ENCODE results near the gene MRPS12. TPM values are rescaled to one million over a fixed set of nuclear protein-coding genes. Genes with fewer than 3 reads are reported as not detected.
A peak's percentile ranks its signal among the peaks of the same experiment; 100 is the strongest.
"Not testable (repeated sequence)": the region's sequence is repeated elsewhere in the genome, so short reads cannot be mapped to it uniquely, and the experiment has no call there.

The MRPS12 gene
- total RNA-seq, 6 experiments from 2014 or later, result 58.3 to 75.0 (median 62.2) TPM

DNA sequence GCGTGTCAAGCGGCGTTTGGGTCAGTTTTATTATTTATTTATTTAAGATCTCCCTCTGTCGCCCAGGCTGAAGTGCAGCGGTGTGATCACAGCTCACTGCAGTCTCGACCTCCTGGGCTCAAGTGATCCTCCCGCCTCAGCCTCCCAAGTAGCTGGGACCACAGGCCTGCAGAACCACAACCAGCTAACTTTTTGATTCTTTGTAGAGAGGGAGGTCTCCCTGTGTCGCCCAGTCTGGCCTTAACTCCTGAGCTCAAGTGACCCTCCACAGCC is 713 bp downstream of the MRPS12 start:
- H3K36me3 Mint-ChIP-seq (ENCODE audit: low read depth), result peaks cover 30% of the 10 kb centered on the region

DNA sequence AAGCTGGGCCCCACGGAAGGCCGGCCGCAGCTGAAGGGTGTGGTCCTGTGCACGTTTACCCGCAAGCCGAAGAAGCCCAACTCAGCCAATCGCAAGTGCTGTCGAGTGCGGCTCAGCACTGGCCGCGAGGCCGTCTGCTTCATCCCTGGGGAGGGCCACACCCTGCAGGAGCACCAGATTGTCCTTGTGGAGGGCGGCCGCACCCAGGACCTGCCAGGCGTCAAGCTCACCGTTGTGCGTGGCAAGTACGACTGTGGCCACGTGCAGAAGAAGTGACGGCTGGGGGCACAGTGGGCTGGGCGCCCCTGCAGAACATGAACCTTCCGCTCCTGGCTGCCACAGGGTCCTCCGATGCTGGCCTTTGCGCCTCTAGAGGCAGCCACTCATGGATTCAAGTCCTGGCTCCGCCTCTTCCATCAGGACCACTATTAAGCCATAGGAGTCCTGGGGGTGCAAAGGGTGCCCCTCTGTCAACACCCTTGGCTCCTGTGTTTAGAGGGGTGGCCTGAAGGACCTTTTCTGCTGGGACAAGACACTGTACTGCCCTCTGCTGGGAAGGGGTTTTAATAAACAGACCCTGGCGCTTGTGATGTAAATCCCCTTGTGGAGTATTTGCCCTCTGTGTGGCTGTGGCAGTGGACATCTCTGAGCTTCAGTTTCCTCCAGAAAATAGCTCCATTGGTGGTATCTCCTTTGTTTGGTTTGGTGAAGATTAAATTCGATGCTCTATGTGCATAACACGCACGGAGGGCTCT is 1.9 kb downstream of the MRPS12 start:
- H3K27me3 Mint-ChIP-seq (ENCODE audit: insufficient read depth), result no peaks in the 10 kb centered on the region; the same call in 1 of the 2 replicates
- H3K9me3 Mint-ChIP-seq, result no peaks in the 10 kb centered on the region
- H3K4me1 Mint-ChIP-seq (ENCODE audit: low read depth), result peaks cover 23% of the 10 kb centered on the region
- no peak for DNase-seq
- TF ChIP-seq, protein P1, sequence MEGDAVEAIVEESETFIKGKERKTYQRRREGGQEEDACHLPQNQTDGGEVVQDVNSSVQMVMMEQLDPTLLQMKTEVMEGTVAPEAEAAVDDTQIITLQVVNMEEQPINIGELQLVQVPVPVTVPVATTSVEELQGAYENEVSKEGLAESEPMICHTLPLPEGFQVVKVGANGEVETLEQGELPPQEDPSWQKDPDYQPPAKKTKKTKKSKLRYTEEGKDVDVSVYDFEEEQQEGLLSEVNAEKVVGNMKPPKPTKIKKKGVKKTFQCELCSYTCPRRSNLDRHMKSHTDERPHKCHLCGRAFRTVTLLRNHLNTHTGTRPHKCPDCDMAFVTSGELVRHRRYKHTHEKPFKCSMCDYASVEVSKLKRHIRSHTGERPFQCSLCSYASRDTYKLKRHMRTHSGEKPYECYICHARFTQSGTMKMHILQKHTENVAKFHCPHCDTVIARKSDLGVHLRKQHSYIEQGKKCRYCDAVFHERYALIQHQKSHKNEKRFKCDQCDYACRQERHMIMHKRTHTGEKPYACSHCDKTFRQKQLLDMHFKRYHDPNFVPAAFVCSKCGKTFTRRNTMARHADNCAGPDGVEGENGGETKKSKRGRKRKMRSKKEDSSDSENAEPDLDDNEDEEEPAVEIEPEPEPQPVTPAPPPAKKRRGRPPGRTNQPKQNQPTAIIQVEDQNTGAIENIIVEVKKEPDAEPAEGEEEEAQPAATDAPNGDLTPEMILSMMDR (IDR thresholded peaks at IDR 0.05), result peak; percentile 72
- H3K36me3 Mint-ChIP-seq (ENCODE audit: low read depth), result peaks cover 30% of the 10 kb centered on the region
- peak overlapping the region; percentile 45; the same call in 1 of the 2 replicates for H3K4me3 Mint-ChIP-seq
- no peak overlapping the region for H3K27ac Mint-ChIP-seq

More for the DNA sequence above, 713 bp downstream of the MRPS12 start:
- no peaks in the 10 kb centered on the region; the same call in 1 of the 2 replicates for H3K27me3 Mint-ChIP-seq (ENCODE audit: insufficient read depth)
- peak overlapping the region; percentile 98 for H3K27ac Mint-ChIP-seq
- H3K4me3 Mint-ChIP-seq, result peak overlapping the region; percentile 99
- no peak for DNase-seq
- H3K4me1 Mint-ChIP-seq (ENCODE audit: low read depth), result peaks cover 23% of the 10 kb centered on the region
- H3K9me3 Mint-ChIP-seq, result no peaks in the 10 kb centered on the region
- TF ChIP-seq, protein P1 (IDR thresholded peaks at IDR 0.05), result no peak

DNA sequence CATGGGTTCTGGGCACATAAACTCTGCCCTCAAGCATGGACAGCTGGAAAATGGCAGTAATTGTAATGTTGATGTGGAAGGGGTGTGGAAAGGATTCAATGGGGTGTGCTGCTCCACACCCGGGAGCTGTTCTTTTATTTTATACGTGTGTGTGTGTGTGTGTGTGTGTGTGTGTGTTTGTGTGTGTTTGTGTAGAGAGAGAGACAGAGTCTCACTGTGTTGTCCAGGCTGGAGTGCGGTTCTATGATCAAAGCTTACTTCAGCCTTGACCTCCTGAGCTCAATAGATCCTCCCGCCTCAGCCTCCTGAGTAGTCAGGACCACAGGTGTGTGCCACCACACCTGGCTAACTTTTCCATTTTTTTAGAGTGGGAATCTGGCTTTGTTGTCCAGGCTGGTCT is 2.8 kb downstream of the MRPS12 start:
- H3K27ac Mint-ChIP-seq, result no peak overlapping the region
- DNase-seq, result no peak
- no peaks in the 10 kb centered on the region; the same call in 1 of the 2 replicates for H3K27me3 Mint-ChIP-seq (ENCODE audit: insufficient read depth)
- peaks cover 30% of the 10 kb centered on the region for H3K36me3 Mint-ChIP-seq (ENCODE audit: low read depth)
- TF ChIP-seq, protein P1 (IDR thresholded peaks at IDR 0.05), result no peak
- no peak overlapping the region for H3K4me3 Mint-ChIP-seq
- no peaks in the 10 kb centered on the region for H3K9me3 Mint-ChIP-seq
- peaks cover 20% of the 10 kb centered on the region for H3K4me1 Mint-ChIP-seq (ENCODE audit: low read depth)

DNA sequence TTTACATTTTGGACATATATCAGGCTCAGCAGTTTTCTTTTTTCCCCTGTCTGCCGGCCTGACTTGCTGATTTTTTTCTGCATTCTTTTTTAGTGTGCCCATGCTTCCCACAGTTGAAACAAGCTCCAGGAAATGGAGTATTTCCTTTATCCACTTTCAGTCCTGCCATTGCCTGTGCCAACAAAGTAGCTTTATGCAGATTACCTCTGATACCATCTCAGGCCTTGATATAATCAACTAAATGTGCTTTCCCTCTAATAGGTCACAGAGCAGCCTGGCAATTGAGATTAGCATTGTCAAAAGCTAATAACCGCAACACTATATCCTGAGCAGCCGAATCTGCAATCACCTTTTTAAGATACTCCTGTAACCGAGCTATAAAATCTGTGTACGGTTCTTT is 9.2 kb downstream of the MRPS12 start:
- no peak for DNase-seq
- Mint-ChIP-seq H3K36me3 (ENCODE audit: low read depth) (peaks cover 13% of the 10 kb centered on the region), H3K4me3 (no peak overlapping the region), H3K27ac (no peak overlapping the region), H3K27me3 (ENCODE audit: insufficient read depth) (no peaks in the 10 kb centered on the region; the same call in none of the 2 replicates), H3K4me1 (ENCODE audit: low read depth) (no peaks in the 10 kb centered on the region), H3K9me3 (no peaks in the 10 kb centered on the region)
- TF ChIP-seq, protein P1 (IDR thresholded peaks at IDR 0.05), result no peak

DNA sequence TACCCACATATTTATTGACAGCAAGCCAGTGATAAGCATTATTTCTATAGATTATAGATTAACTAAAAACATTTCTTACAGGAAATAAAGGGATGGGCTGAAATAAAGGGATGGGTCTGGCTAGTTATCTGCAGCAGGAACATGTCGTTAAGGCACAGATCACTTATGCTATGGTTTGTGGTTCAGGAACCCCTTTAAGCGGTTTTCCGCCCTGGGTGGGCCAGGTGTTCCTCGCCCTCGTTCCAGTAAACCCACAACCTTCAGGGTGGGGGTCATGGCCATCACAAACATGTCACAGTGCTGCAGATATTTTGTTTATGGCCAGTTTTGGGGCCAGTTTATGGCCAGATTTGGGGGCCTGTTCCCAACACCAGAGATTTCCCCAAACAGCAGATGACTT is 10.7 kb downstream of the MRPS12 start:
- not testable (repeated sequence) for H3K9me3 Mint-ChIP-seq; H3K4me1 Mint-ChIP-seq (ENCODE audit: low read depth); H3K4me3 Mint-ChIP-seq; H3K36me3 Mint-ChIP-seq (ENCODE audit: low read depth); H3K27me3 Mint-ChIP-seq (ENCODE audit: insufficient read depth); H3K27ac Mint-ChIP-seq; DNase-seq

DNA sequence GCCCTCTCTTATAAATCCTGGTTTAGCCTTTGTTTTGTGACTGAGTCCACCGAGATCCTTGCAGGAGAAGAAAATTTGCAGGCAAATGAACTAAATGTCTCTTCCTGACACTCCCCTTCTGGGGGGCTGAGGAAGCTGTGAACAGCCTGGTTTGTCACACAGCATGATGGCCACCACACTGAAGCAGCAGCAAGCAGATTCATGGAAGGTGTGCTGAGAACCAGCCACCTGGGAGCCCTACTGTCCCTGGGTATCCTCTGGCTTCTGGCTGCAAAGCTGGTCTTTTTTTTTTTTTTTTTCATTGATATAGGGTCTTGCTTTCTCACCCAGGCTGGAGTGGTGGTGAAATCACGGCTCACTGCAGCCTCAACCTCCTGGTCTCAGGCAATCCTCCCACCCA is 11.2 kb downstream of the MRPS12 start:
- no peaks in the 10 kb centered on the region for H3K9me3 Mint-ChIP-seq
- TF ChIP-seq, protein P1 (IDR thresholded peaks at IDR 0.05), result no peak
- H3K4me1 Mint-ChIP-seq (ENCODE audit: low read depth), result no peaks in the 10 kb centered on the region
- no peak overlapping the region for H3K27ac Mint-ChIP-seq
- H3K4me3 Mint-ChIP-seq, result no peak overlapping the region
- no peak for DNase-seq
- no peaks in the 10 kb centered on the region; the same call in none of the 2 replicates for H3K27me3 Mint-ChIP-seq (ENCODE audit: insufficient read depth)
- peaks cover 6% of the 10 kb centered on the region for H3K36me3 Mint-ChIP-seq (ENCODE audit: low read depth)

Measured in HFFc6 (cell line).